B cell (primary cell): Measurements from ENCODE around the gene CAMTA1. TPM values are rescaled to one million over a fixed set of nuclear protein-coding genes. Genes with fewer than 3 reads are reported as not detected.

Experiments
- ATAC-seq: fragments of 200-7000 bp; cut with Tn5 transposase; one replicate; pipeline ENCODE4 v1.10.0; 2021; ENCODE audit warnings: low read depth, mild to moderate bottlenecking, moderate number of reproducible peaks, moderate library complexity
- CTCF ChIA-PET: fragments of 350-600 bp; sonication (Branson Sonifier 250); formaldehyde crosslinking; loops from one replicate; lab custom pipeline; 2021; ENCODE audit warnings: antibody characterized with exemption, inconsistent platforms; lab: Charles Lee
- POLR2A ChIA-PET: fragments of 350-600 bp; sonication (Branson Sonifier 250); formaldehyde crosslinking; loops from one replicate; lab custom pipeline; 2021; ENCODE audit warnings: antibody characterized with exemption; lab: Charles Lee
- DNase-seq: peaks from one replicate; pipeline ENCODE4 v3.0.0; 2013
- H2AFZ ChIP-seq: 2 replicates; pipeline ENCODE4 v1.6.1; 2012; ENCODE audit warnings: mild to moderate bottlenecking, low read depth, low read length; ENCODE audit not compliant: insufficient read depth, poor library complexity, severe bottlenecking
- H3K27ac ChIP-seq, 2 donors: 1 replicate in 1 of 2; 2 replicates in 1 of 2; pipeline ENCODE4 v1.5.1; 2012 to 2013; ENCODE audit warnings: low read length in 2 of 2, mild to moderate bottlenecking in 2 of 2, moderate library complexity in 1 of 2
- H3K27me3 ChIP-seq, 4 experiments: fragments of 200-600 bp in 1 of 4; sonication (generic) in 1 of 4; replicated peaks in 1 of 4; 1 replicate in 2 of 4; 2 replicates in 2 of 4; pipeline versions ENCODE4 v1.6.1 to v1.7.0; 2013 to 2016; ENCODE audit warnings: low read length in 3 of 4, mild to moderate bottlenecking in 2 of 4, mixed read lengths in 1 of 4, moderate library complexity in 1 of 4; ENCODE audit not compliant: insufficient read depth in 4 of 4, control insufficient read depth in 3 of 4; ENCODE audit errors: control extremely low read depth in 1 of 4
- H3K36me3 ChIP-seq, 2 experiments: replicated peaks in 1 of 2; 1 replicate in 1 of 2; 2 replicates in 1 of 2; pipeline versions ENCODE4 v1.6.1 to v1.7.1; 2013; ENCODE audit warnings: low read length in 1 of 2; ENCODE audit not compliant: insufficient read depth in 2 of 2, control insufficient read depth in 1 of 2; ENCODE audit errors: control extremely low read depth in 1 of 2, extremely low read depth in 1 of 2
- H3K4me1 ChIP-seq, 2 donors: fragments of 200-600 bp in 1 of 2; sonication (generic) in 1 of 2; 1 replicate in 1 of 2; 2 replicates in 1 of 2; pipeline versions ENCODE4 v1.5.1 to v1.6.1; 2013 to 2017; ENCODE audit warnings: low read length in 2 of 2; ENCODE audit not compliant: control insufficient read depth in 2 of 2, insufficient read depth in 2 of 2
- H3K4me2 ChIP-seq: replicated peaks from 2 replicates; pipeline ENCODE3; 2012; ENCODE audit warnings: mild to moderate bottlenecking, low read depth, low read length; ENCODE audit not compliant: poor library complexity, severe bottlenecking
- H3K4me3 ChIP-seq, 5 experiments: fragments of 200-600 bp in 1 of 5; sonication (generic) in 1 of 5; 1 replicate in 3 of 5; 2 replicates in 2 of 5; pipeline versions ENCODE4 v1.5.1 to v1.7.0; 2011 to 2016; ENCODE audit warnings: low read length in 4 of 5, mild to moderate bottlenecking in 4 of 5, low read depth in 2 of 5, control low read depth in 1 of 5, moderate library complexity in 1 of 5; ENCODE audit not compliant: insufficient read depth in 1 of 5; ENCODE audit errors: control extremely low read depth in 1 of 5, extremely low read depth in 1 of 5
- H3K79me2 ChIP-seq: fragments of 200-600 bp; sonication (generic); one replicate; pipeline ENCODE4 v1.6.0; 2016; ENCODE audit warnings: low read length; ENCODE audit not compliant: control insufficient read depth, insufficient read depth
- H3K9ac ChIP-seq: fragments of 200-600 bp; sonication (generic); 2 replicates; pipeline ENCODE4 v1.6.1; 2017; ENCODE audit warnings: mild to moderate bottlenecking, low read length, moderate library complexity
- H3K9me3 ChIP-seq, 3 donors: one replicate each; pipeline versions ENCODE4 v1.6.1 to v1.7.1; 2013; ENCODE audit warnings: low read length in 2 of 3; ENCODE audit not compliant: control insufficient read depth in 2 of 3, insufficient read depth in 1 of 3; ENCODE audit errors: control extremely low read depth in 1 of 3
- H4K20me1 ChIP-seq: 2 replicates; pipeline ENCODE4 v1.6.0; 2012; ENCODE audit warnings: mild to moderate bottlenecking, low read length; ENCODE audit not compliant: insufficient read depth, control insufficient read depth, poor library complexity, severe bottlenecking
- H3K27ac Mint-ChIP-seq: one replicate; pipeline ENCODE4 v1.8.0; 2021; ENCODE audit warnings: mixed read lengths
- H3K27me3 Mint-ChIP-seq: one replicate; pipeline ENCODE4 v1.8.0; 2021; ENCODE audit warnings: mixed read lengths
- H3K4me1 Mint-ChIP-seq: one replicate; pipeline ENCODE4 v1.8.0; 2021; ENCODE audit warnings: mixed read lengths
- H3K4me3 Mint-ChIP-seq: one replicate; pipeline ENCODE4 v1.8.0; 2021; ENCODE audit warnings: mixed read lengths
- H3K9me3 Mint-ChIP-seq: one replicate; pipeline ENCODE4 v1.8.0; 2022; ENCODE audit warnings: mixed read lengths; ENCODE audit not compliant: insufficient read depth
- EZH2 ChIP-seq: IDR thresholded peaks from 2 replicates; pipeline ENCODE4 v1.6.1; 2012; ENCODE audit warnings: borderline replicate concordance, low read depth, mild to moderate bottlenecking, moderate library complexity, low read length; ENCODE audit not compliant: insufficient read depth, poor library complexity, severe bottlenecking
- WGBS: methylation state at CpG from one replicate; pipeline ENCODE4 v1.1.5; 2013; ENCODE audit warnings: missing lambda C conversion rate; ENCODE audit not compliant: insufficient coverage; 5-methylcytosine and 5-hydroxymethylcytosine counted together
- intact Hi-C: fragments of 100-400 bp; cut with micrococcal nuclease; formaldehyde crosslinking; loops from one replicate; pipeline ENCODE4 v1.10.0; 2022
- polyA plus RNA-seq: library from polyadenylated mRNA; depleted of rRNA; stranded (reverse); fragments of >200 nt; gene quantifications from 2 replicates; pipeline ENCODE4 v1.2.3, GENCODE V29; 2012
- total RNA-seq, 2 donors: library from RNA; stranded (reverse); fragments of 120-200 nt in 1 of 2; gene quantifications; 1 replicate in 1 of 2; 2 replicates in 1 of 2; pipeline versions ENCODE4 v1.2.3 to v1.2.4, GENCODE V29; 2013 to 2022
- TF ChIP-seq, protein P1 (sequence below): fragments of 200-600 bp; IDR thresholded peaks from one replicate; pipeline ENCODE4 v1.8.0; 2022; ENCODE audit warnings: antibody characterized with exemption, mild to moderate bottlenecking

Gene CAMTA1
- total and polyA plus RNA-seq, 2 donors (not counting 1 experiment from before 2014, with no cell fraction given) = 42.2 to 45.7 TPM

DNA sequence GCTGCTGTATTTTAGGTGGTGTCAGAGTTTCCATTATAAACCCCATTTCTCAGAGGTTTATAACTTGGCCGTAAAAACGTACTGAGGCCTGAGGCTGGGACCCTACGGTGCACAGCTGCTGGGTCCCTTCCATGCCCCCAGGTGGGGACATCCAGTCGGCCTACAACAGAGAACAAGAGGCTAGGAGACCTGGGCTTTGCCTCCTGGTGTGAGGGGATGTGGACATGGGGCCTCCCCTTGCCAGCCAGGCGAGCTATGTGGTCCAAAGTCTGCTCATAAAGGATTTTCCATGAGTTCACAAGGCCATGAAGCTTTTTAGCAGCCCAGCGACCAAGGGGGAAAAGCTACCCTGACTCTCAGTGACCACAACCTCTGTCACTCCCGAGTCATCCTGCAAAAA lies 724.3 kb downstream of the CAMTA1 start:
- Histone ChIP-seq H4K20me1 (no peaks in the 10 kb centered on the region), H3K4me2 (no peak overlapping the region), H3K27me3 (no peaks in the 10 kb centered on the region), H3K79me2 (no peaks in the 10 kb centered on the region), H3K36me3 (no peaks in the 10 kb centered on the region), H3K27ac (no peak overlapping the region), H3K9ac (no peak overlapping the region), H3K4me3 (no peak overlapping the region), H3K4me1 (no peaks in the 10 kb centered on the region), H3K9me3 (peaks cover 0 to 11% (median 0%) of the 10 kb centered on the region in 3 donors), H2AFZ (no peak overlapping the region)
- no peaks in the 10 kb centered on the region for H3K27me3 Mint-ChIP-seq
- POLR2A ChIA-PET = no interaction called here
- H3K27ac Mint-ChIP-seq = no peak overlapping the region
- no peak for TF ChIP-seq EZH2
- TF ChIP-seq, protein P1, sequence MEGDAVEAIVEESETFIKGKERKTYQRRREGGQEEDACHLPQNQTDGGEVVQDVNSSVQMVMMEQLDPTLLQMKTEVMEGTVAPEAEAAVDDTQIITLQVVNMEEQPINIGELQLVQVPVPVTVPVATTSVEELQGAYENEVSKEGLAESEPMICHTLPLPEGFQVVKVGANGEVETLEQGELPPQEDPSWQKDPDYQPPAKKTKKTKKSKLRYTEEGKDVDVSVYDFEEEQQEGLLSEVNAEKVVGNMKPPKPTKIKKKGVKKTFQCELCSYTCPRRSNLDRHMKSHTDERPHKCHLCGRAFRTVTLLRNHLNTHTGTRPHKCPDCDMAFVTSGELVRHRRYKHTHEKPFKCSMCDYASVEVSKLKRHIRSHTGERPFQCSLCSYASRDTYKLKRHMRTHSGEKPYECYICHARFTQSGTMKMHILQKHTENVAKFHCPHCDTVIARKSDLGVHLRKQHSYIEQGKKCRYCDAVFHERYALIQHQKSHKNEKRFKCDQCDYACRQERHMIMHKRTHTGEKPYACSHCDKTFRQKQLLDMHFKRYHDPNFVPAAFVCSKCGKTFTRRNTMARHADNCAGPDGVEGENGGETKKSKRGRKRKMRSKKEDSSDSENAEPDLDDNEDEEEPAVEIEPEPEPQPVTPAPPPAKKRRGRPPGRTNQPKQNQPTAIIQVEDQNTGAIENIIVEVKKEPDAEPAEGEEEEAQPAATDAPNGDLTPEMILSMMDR = no peak
- no peaks in the 10 kb centered on the region for H3K9me3 Mint-ChIP-seq
- intact Hi-C loops = no loop called here
- CTCF ChIA-PET = no interaction called here
- H3K4me1 Mint-ChIP-seq = no peaks in the 10 kb centered on the region
- WGBS = 55% methylated on average over 6 of the region's 7 CpGs
- no peak overlapping the region for H3K4me3 Mint-ChIP-seq
- no peak for ATAC-seq
- DNase-seq = no peak

DNA sequence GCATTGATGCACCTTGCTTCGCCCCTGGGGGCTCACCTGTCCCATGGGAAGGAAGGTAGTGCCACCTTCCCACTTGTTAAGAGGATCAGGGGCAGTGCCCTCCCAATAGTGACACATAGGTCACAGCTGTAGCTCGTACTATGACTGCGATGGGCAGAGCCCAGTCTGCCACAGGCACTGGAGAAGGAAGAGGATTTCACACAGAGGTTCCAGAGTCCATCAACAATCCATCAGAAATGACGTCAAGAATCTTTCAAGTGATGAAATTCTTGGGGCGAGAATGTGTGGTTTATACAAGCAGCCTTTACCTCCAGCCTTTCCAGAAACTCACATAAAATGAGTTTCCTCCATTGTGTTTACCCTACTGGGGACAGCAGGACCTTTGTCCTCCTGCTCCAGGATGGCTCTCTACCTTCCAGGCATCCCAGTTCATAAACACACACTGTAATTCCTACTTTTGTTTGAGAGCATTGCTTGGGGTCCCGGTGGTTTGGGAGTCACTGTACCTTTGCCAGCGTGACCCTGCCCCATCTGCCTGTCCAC lies 725.2 kb downstream of the CAMTA1 start:
- no peaks in the 10 kb centered on the region for H3K79me2 ChIP-seq
- DNase-seq (no peak), ATAC-seq (no peak)
- no peaks in the 10 kb centered on the region for H4K20me1 ChIP-seq
- Mint-ChIP-seq H3K4me1 (no peaks in the 10 kb centered on the region), H3K27ac (no peak overlapping the region), H3K9me3 (no peaks in the 10 kb centered on the region), H3K4me3 (no peak overlapping the region), H3K27me3 (no peaks in the 10 kb centered on the region)
- no peak overlapping the region for H2AFZ ChIP-seq
- H3K27ac ChIP-seq = no peak overlapping the region
- H3K36me3 ChIP-seq = no peaks in the 10 kb centered on the region
- no peak for TF ChIP-seq EZH2
- TF ChIP-seq, protein P1 = no peak
- intact Hi-C loops = no loop called here
- no peak overlapping the region for H3K9ac ChIP-seq
- no peaks in the 10 kb centered on the region for H3K27me3 ChIP-seq
- H3K9me3 ChIP-seq = peaks cover 0 to 9% (median 0%) of the 10 kb centered on the region in 3 donors
- WGBS = 87% methylated on average over 5 of the region's 7 CpGs
- ChIA-PET POLR2A (no interaction called here), CTCF (no interaction called here)
- no peak overlapping the region for H3K4me2 ChIP-seq
- no peak overlapping the region for H3K4me3 ChIP-seq
- no peaks in the 10 kb centered on the region for H3K4me1 ChIP-seq
